ENCODE data around the gene ARF1.

DNA sequence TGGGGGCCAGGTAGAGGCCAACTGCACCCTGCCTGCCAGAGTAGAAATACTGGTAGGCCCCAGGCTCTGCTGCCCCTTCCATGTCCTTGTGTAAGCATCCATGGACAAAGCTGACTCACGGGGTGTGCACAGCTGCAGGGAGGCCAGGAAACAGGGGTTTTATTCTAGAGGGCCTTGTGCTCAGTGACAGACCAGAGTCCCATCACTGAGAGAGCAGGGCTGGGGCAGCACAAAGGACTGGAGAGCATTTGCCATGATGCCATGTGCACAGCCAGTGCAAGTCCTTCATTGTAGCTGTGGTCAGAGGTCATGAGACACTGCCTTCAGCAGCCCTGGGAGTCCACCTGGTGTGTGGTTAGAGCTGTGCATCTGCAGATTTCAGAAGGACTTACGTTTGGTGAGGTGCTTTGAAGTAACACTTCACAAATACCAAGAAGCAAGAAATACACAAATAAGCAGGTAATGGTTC lies 8.1 kb downstream of the ARF1 start:
- TF ChIP-seq POLR2AphosphoS5 (IDR thresholded peaks at IDR 0.05; ENCODE audit: borderline replicate concordance, low read depth, low read length) (no peak), EZH2 (IDR thresholded peaks at IDR 0.05) (no peak), FOXP2 (optimal IDR thresholded peaks at IDR 0.05; ENCODE audit: control extremely low read depth, extremely low read length, insufficient read depth) (no peak)
